ENCODE data around the gene CDX2. TPM values are rescaled to one million over a fixed set of nuclear protein-coding genes. Genes with fewer than 3 reads are reported as not detected.
"Not testable (repeated sequence)": the region's sequence is repeated elsewhere in the genome, so short reads cannot be mapped to it uniquely, and the experiment has no call there.

Gene CDX2
- not detected for polyA plus RNA-seq (2013, experiment 1 of 2; ENCODE audit: insufficient read length)
- not detected for polyA plus RNA-seq (2013, experiment 2 of 2; ENCODE audit: insufficient read length)

GRCh38 chr13:27969082-27969865 lies at the start of gene CDX2:
TSS of gene CDX2 (minus strand) at chr13:27969315. CDS start at chr13:27969006, 309 bp downstream.
- no peak for DNase-seq

GRCh38 chr13:28014301-28014700 lies 45.2 kb upstream of the CDX2 start:
- DNase-seq, result no peak

GRCh38 chr13:28013482-28013881 lies 44.4 kb upstream of the CDX2 start:
- no peak for DNase-seq

- no peak for DNase-seq
These were observed 43.8 kb upstream of the CDX2 start for GRCh38 chr13:28012896-28013295.

- no peak for DNase-seq
These were observed 43.3 kb upstream of the CDX2 start for GRCh38 chr13:28012383-28012782.

GRCh38 chr13:28010046-28010445 lies 40.9 kb upstream of the CDX2 start:
- DNase-seq, result no peak

- not testable (repeated sequence) for DNase-seq
These were observed 35.9 kb upstream of the CDX2 start for GRCh38 chr13:28005016-28005415.

- no peak for DNase-seq
These were observed 34.0 kb upstream of the CDX2 start for GRCh38 chr13:28002886-28003698.

- DNase-seq, result no peak
These were observed 32.8 kb upstream of the CDX2 start for GRCh38 chr13:28001837-28002473.

- DNase-seq, result no peak
These were observed 31.9 kb upstream of the CDX2 start for GRCh38 chr13:28001049-28001448.

- DNase-seq, result no peak
These were observed 31.5 kb upstream of the CDX2 start for GRCh38 chr13:28000567-28000966.

- peak; percentile 26 for DNase-seq
These were observed 28.9 kb upstream of the CDX2 start for GRCh38 chr13:27997904-27998522.

- no peak for DNase-seq
These were observed 22.8 kb upstream of the CDX2 start for GRCh38 chr13:27991881-27992280.

GRCh38 chr13:27988520-27988919 lies 19.4 kb upstream of the CDX2 start, which contains the start of gene URAD:
TSS of gene URAD (minus strand) at chr13:27988693. CDS start at chr13:27988637, 56 bp downstream.
- DNase-seq, result no peak

- no peak for DNase-seq
These were observed 16.5 kb upstream of the CDX2 start for GRCh38 chr13:27985600-27985999.

GRCh38 chr13:27982361-27982760 lies 13.2 kb upstream of the CDX2 start:
- no peak for DNase-seq

GRCh38 chr13:27981006-27981708 lies 12.0 kb upstream of the CDX2 start:
- DNase-seq, result no peak

- no peak for DNase-seq
These were observed 11.3 kb upstream of the CDX2 start for GRCh38 chr13:27980280-27980998.

GRCh38 chr13:27979765-27980279 lies 10.7 kb upstream of the CDX2 start:
- no peak for DNase-seq

GRCh38 chr13:27979001-27979643 lies 10.0 kb upstream of the CDX2 start:
- no peak for DNase-seq
